Type B pancreatic cell (in vitro differentiated cells): ENCODE measurements around the gene PTPRM. TPM values are rescaled to one million over a fixed set of nuclear protein-coding genes. Genes with fewer than 3 reads are reported as not detected.

Experiments
- DNase-seq: peaks from one replicate; pipeline ENCODE4 v3.0.0; 2021; ENCODE audit warnings: mixed read lengths; ENCODE audit not compliant: unreplicated experiment; ENCODE audit errors: extremely low spot score
- H3K27ac Mint-ChIP-seq: 2 replicates; pipeline ENCODE4 v1.8.0; 2021; ENCODE audit warnings: mild to moderate bottlenecking, mixed read lengths
- H3K27me3 Mint-ChIP-seq: 2 replicates; pipeline ENCODE4 v1.8.0; 2021; ENCODE audit warnings: mixed read lengths
- H3K36me3 Mint-ChIP-seq: 2 replicates; pipeline ENCODE4 v1.8.0; 2021; ENCODE audit warnings: mixed read lengths
- H3K4me1 Mint-ChIP-seq: one replicate; pipeline ENCODE4 v1.8.0; 2021; ENCODE audit warnings: mixed read lengths; ENCODE audit not compliant: unreplicated experiment
- H3K4me3 Mint-ChIP-seq: 2 replicates; pipeline ENCODE4 v1.8.0; 2021; ENCODE audit warnings: mild to moderate bottlenecking, mixed read lengths
- H3K9me3 Mint-ChIP-seq: 2 replicates; pipeline ENCODE4 v1.8.0; 2021; ENCODE audit warnings: mixed read lengths
- CTCF ChIP-seq: fragments of 200-600 bp; sonication (generic); conservative IDR thresholded peaks from 2 replicates; pipeline ENCODE4 v1.5.0; 2021; ENCODE audit warnings: antibody characterized with exemption, mild to moderate bottlenecking
- total RNA-seq: library from RNA; stranded (reverse); gene quantifications from 2 replicates; pipeline ENCODE4 v1.2.1, GENCODE V29; 2021; ENCODE audit warnings: low replicate concordance

PTPRM gene
- total RNA-seq, 1 donor from 2014 or later = 18.6 TPM

DNA sequence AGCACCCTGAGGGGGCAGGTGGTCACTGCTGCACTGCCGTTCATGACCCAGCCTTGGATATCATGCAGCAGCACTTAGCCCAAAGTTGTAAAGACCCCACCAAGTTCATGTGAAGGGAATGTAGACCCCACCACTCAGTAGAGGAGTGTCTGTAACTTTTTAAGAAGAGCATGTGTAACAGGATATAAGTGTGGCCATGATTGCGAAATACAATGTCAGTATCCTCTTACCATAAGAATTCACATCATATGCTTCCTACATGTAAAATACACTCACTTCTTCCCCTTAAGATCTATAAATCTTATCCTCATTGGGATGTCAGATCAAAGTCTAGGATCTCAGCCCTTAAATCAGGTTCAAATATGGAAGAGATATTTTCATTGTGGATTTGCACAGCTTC, 276.9 kb downstream of the PTPRM start:
- TF ChIP-seq CTCF = no peak
- Mint-ChIP-seq H3K9me3 (peaks cover 17% of the 10 kb centered on the region), H3K27ac (no peak overlapping the region), H3K4me1 (no peaks in the 10 kb centered on the region), H3K27me3 (no peaks in the 10 kb centered on the region), H3K4me3 (no peak overlapping the region), H3K36me3 (peaks cover 3% of the 10 kb centered on the region)
- no peak for DNase-seq

DNA sequence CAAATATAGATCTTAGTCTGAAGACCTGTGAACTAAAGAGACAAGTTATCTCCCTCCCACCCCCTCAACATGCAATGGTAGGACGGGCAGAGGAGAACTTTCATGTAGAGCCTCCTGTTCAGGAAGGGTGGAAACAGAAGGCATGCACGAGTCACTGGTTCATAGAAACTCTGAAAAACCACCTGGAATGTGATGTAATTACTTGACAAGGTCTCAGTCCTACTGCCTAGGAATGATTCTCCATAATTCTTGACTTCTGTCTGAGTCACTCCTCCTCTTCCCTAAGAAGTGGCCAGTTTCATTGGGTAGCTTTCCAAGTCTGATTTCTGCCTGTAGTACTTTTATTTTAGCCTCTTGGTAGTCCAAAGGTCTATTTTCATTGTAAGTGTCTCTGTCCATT, 277.3 kb downstream of the PTPRM start:
- Mint-ChIP-seq H3K27me3 (no peaks in the 10 kb centered on the region), H3K27ac (no peak overlapping the region), H3K4me3 (no peak overlapping the region), H3K4me1 (no peaks in the 10 kb centered on the region), H3K9me3 (peaks cover 17% of the 10 kb centered on the region), H3K36me3 (peaks cover 3% of the 10 kb centered on the region)
- TF ChIP-seq CTCF = no peak
- DNase-seq = no peak

DNA sequence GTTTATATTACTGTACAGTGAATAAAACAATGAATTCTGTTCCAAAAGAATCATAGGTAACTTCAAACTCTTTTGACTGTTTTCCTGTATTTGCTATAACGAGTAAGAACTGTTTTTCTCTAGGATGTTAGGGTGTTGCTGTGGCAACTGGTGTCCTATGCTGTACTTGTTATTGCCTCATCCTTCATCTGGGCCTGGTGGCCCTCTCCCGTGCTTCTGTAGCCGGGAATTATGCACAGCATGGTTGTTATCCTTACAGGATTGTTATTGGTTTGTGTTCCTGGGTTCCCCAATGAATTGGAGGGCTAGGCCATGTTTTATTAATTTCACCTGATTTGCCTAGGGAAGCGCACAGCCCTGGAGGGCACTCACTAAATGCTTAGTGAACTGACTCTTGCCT, 279.2 kb downstream of the PTPRM start:
- Mint-ChIP-seq H3K4me1 (no peaks in the 10 kb centered on the region), H3K27me3 (no peaks in the 10 kb centered on the region), H3K36me3 (peaks cover 3% of the 10 kb centered on the region), H3K9me3 (peaks cover 22% of the 10 kb centered on the region), H3K4me3 (no peak overlapping the region), H3K27ac (no peak overlapping the region)
- no peak for DNase-seq
- TF ChIP-seq CTCF = no peak

- DNase-seq = no peak
- Mint-ChIP-seq H3K27me3 (no peaks in the 10 kb centered on the region), H3K9me3 (peaks cover 23% of the 10 kb centered on the region), H3K4me1 (no peaks in the 10 kb centered on the region), H3K27ac (no peak overlapping the region), H3K36me3 (peaks cover 3% of the 10 kb centered on the region), H3K4me3 (no peak overlapping the region)
- TF ChIP-seq CTCF = no peak
Measured at GRCh38 chr18:7847357-7848053, 280.4 kb downstream of the PTPRM start.

GRCh38 chr18:7848054-7848412, 280.9 kb downstream of the PTPRM start:
- Mint-ChIP-seq H3K4me1 (no peaks in the 10 kb centered on the region), H3K27me3 (no peaks in the 10 kb centered on the region), H3K4me3 (no peak overlapping the region), H3K27ac (no peak overlapping the region), H3K9me3 (peaks cover 23% of the 10 kb centered on the region), H3K36me3 (peaks cover 3% of the 10 kb centered on the region)
- no peak for TF ChIP-seq CTCF
- DNase-seq = no peak

- H3K4me1 Mint-ChIP-seq = no peaks in the 10 kb centered on the region
- H3K9me3 Mint-ChIP-seq = peaks cover 10% of the 10 kb centered on the region
- DNase-seq = no peak
- H3K36me3 Mint-ChIP-seq = no peaks in the 10 kb centered on the region
- H3K4me3 Mint-ChIP-seq = no peak overlapping the region
- no peak for TF ChIP-seq CTCF
- no peaks in the 10 kb centered on the region for H3K27me3 Mint-ChIP-seq
- no peak overlapping the region for H3K27ac Mint-ChIP-seq
Measured at GRCh38 chr18:7850446-7850845, 283.3 kb downstream of the PTPRM start.
